Measurements from ENCODE around the gene RAPGEF3. TPM values are rescaled to one million over a fixed set of nuclear protein-coding genes. Genes with fewer than 3 reads are reported as not detected.
A peak's percentile ranks its signal among the peaks of the same experiment; 100 is the strongest.

The RAPGEF3 gene
- total and polyA plus RNA-seq, 2 of the 13 experiments (the other 11 are each of a cell fraction or from before 2014, with no cell fraction given), result 0.07 TPM

DNA sequence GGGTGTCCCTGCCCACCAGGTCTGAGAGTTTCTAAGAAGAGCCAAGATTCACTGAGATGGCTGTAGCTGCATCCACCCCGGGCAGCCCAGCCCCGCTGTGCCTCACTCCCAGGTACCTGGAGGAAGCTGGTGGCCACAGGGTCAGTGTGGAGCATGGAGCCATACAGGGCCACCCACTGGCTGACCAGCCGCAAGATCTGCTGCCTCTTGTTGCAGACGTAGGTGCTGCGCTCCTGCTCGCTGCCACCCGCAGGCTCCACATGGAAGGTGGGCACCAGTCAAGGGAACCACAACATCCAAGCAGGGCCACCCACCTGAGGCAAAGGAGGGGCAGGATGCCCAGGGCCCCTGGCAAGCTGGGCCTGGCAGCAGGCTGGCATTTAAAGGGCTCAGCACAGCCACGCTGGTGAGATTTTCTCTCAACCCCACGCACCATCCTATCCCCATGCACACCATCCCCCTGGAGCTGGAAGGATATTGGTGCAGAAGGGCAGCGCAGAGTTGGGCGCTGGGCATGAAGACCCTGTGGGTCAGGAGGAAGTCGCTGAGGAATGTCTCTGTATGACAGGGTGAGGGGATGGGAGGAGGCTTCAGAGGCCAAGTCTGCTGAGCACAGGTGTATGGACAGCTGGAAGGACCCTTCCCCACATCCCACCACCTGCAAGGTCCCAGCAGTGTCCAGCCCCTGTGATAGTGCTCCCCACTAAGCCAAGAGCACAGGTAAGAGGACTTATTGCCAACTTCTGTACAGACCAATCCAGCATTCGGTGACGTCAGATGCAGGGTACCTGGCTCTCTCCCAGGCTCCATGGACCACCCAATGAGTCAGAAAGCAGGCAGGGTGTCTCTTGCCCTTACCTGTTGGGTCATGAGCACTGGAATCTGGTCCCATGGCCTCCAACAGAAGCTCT, 10.8 kb downstream of the RAPGEF3 start:
- DNase-seq (ENCODE audit: low spot score) (no peak), FAIRE-seq (no peak), ATAC-seq (no peak)
- intact Hi-C loops (cut with micrococcal nuclease; ENCODE audit: unreplicated experiment) (no loop called here), in situ Hi-C loops (cut with HindIII; ENCODE audit: extremely low pct_ligation_motif_present, low pct_unique_long_range_greater_than_20kb) (no loop called here)
- ChIA-PET POLR2A (no interaction called here), CTCF (ENCODE audit: low intra/inter-chr PET ratio, low total read pairs) (interaction anchor here (1.1 kb wide), 1 partner anchor 11 kb away, joined by 3 read pairs; the partner anchor contains the start of gene RAPGEF3)
- peaks cover 14% of the 10 kb centered on the region for H3K4me1 ChIP-seq (ENCODE audit: insufficient read depth, low read length)
- H3K36me3 ChIP-seq (replicated peaks in 1 of 2; ENCODE audit: control insufficient read depth in 1 of 2, insufficient read depth in 2 of 2, low read length in 2 of 2), result no peaks in the 10 kb centered on the region
- 67% methylated on average over 3 of the region's 14 CpGs for WGBS (ENCODE audit: low lambda C conversion rate)
- H3K79me2 ChIP-seq (ENCODE audit: insufficient read depth, low read length), result no peaks in the 10 kb centered on the region
- TF ChIP-seq CREB1 (IDR thresholded peaks at IDR 0.05), result peak; percentile 89
- no peak for TF ChIP-seq CREB1 (CRISPR knock-in tag; IDR thresholded peaks at IDR 0.05)
- TF ChIP-seq CCAR2 (optimal IDR thresholded peaks at IDR 0.05; ENCODE audit: low read depth, low read length), result no peak
- TF ChIP-seq, protein P1, sequence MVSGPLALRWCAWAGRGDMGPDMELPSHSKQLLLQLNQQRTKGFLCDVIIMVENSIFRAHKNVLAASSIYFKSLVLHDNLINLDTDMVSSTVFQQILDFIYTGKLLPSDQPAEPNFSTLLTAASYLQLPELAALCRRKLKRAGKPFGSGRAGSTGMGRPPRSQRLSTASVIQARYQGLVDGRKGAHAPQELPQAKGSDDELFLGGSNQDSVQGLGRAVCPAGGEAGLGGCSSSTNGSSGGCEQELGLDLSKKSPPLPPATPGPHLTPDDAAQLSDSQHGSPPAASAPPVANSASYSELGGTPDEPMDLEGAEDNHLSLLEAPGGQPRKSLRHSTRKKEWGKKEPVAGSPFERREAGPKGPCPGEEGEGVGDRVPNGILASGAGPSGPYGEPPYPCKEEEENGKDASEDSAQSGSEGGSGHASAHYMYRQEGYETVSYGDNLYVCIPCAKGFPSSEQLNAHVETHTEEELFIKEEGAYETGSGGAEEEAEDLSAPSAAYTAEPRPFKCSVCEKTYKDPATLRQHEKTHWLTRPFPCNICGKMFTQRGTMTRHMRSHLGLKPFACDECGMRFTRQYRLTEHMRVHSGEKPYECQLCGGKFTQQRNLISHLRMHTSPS (CRISPR knock-in tag; IDR thresholded peaks at IDR 0.05; ENCODE audit: low read depth), result no peak
- peak; percentile 74 for TF ChIP-seq ATF7 (IDR thresholded peaks at IDR 0.05)
- TF ChIP-seq ATF7 (CRISPR knock-in tag; IDR thresholded peaks at IDR 0.05), result no peak
- no peak for TF ChIP-seq ZNF44 (CRISPR knock-in tag; IDR thresholded peaks at IDR 0.05)
- TF ChIP-seq CENPT (CRISPR knock-in tag; IDR thresholded peaks at IDR 0.05; ENCODE audit: low read depth), result no peak
- no peak for TF ChIP-seq KLF16 (CRISPR knock-in tag; IDR thresholded peaks at IDR 0.05)
- 0 out of 2 replicates have a peak, but pooled peaks have one; percentile 16 for TF ChIP-seq HNRNPL (IDR thresholded peaks at IDR 0.05; ENCODE audit: low read depth, low read length)
- no peak for TF ChIP-seq ZNF670 (CRISPR knock-in tag; IDR thresholded peaks at IDR 0.05; ENCODE audit: borderline replicate concordance)
- no peaks in the 10 kb centered on the region for H4K20me1 ChIP-seq (ENCODE audit: insufficient read depth, low read length)
- no peak overlapping the region for H3K4me3 ChIP-seq (replicated peaks in 1 of 3; ENCODE audit: insufficient read depth in 1 of 3, low read depth in 2 of 3, low read length in 3 of 3)
- H3K27ac ChIP-seq (ENCODE audit: extremely low read length, insufficient read depth, low read length), result no peak overlapping the region
- no peaks in the 10 kb centered on the region for H3K9me3 ChIP-seq (ENCODE audit: low read length)
- peaks cover 17 to 63% of the 10 kb centered on the region in 2 experiments; a peak in 4 of 5 replicates for H3K27me3 ChIP-seq (ENCODE audit: control insufficient read depth in 1 of 2, insufficient read depth in 2 of 2, low read length in 2 of 2)
- no TSS peak for BruUV-seq (replicated peaks)
- H2AFZ ChIP-seq (ENCODE audit: low read length), result no peak overlapping the region
- no peak overlapping the region for H3K4me2 ChIP-seq (ENCODE audit: low read depth, low read length)
- no peak overlapping the region for H3K9ac ChIP-seq (ENCODE audit: insufficient read depth, low read depth, low read length)
